A549 (cell line): ENCODE measurements around the gene SLC37A1. TPM values are rescaled to one million over a fixed set of nuclear protein-coding genes. Genes with fewer than 3 reads are reported as not detected.

Experiments used
- ATAC-seq, 2 experiments: fragments of 200-7000 bp in 1 of 2; fragments of >200 bp in 1 of 2; cut with Nextera tagmentation in 1 of 2; cut with Tn5 transposase in 1 of 2; 3 replicates each; pipeline versions ENCODE4 v1.8.0 to v1.9.1; 2018 to 2020; ENCODE audit warnings: mild to moderate bottlenecking in 1 of 2, moderate library complexity in 1 of 2
- CTCF ChIA-PET: fragments of 300-600 bp; sonication (Branson Sonifier 250); formaldehyde crosslinking; extraction: SDS; loops from one replicate; lab custom pipeline; 2021; ENCODE audit warnings: antibody characterized with exemption, inconsistent platforms; lab: Yijun Ruan, JAX
- POLR2A ChIA-PET: fragments of 350-600 bp; formaldehyde crosslinking; extraction: SDS; loops from one replicate; lab custom pipeline; 2021; ENCODE audit warnings: antibody characterized with exemption, inconsistent platforms; lab: Yijun Ruan, JAX
- DNase-seq, 2 experiments: peaks; one replicate each; pipeline versions ENCODE4 v3.0.0 to v3.0.0-alpha.2; 2011 to 2016; ENCODE audit warnings: low read depth in 1 of 2, low spot score in 1 of 2
- FAIRE-seq: peaks from 2 replicates; lab custom pipeline; 2011; peaks lifted over from hg19 to GRCh38; lab: Jason Lieb, UNC
- H3K27ac ChIP-seq, 2 experiments: fragments of >200 bp; sonication (Bioruptor Twin); formaldehyde crosslinking; 3 replicates each; pipeline ENCODE4 v1.5.1; 2016 to 2017
- H3K4me1 ChIP-seq: fragments of >200 bp; sonication (Bioruptor Twin); formaldehyde crosslinking; 3 replicates; pipeline ENCODE4 v1.6.1; 2016
- H3K4me2 ChIP-seq: fragments of >200 bp; sonication (Bioruptor Twin); formaldehyde crosslinking; 3 replicates; pipeline ENCODE4 v1.6.1; 2016
- H3K4me3 ChIP-seq: fragments of >200 bp; sonication (Bioruptor Twin); formaldehyde crosslinking; 3 replicates; pipeline ENCODE4 v1.5.1; 2016
- H3K9me3 ChIP-seq: fragments of >200 bp; sonication (Bioruptor Twin); formaldehyde crosslinking; 3 replicates; pipeline ENCODE4 v1.6.1; 2016
- CBX2 ChIP-seq: fragments of 200-600 bp; sonication (generic); IDR thresholded peaks from 2 replicates; pipeline ENCODE4 v1.6.1; 2016; ENCODE audit warnings: low read depth, mild to moderate bottlenecking, borderline replicate concordance
- EP300 ChIP-seq, 2 experiments: fragments of >200 bp; sonication (Bioruptor Twin); formaldehyde crosslinking; IDR thresholded peaks; 2 replicates in 1 of 2; 3 replicates in 1 of 2; pipeline ENCODE4 v1.6.1; 2016 to 2017
- HES2 ChIP-seq: fragments of >200 bp; sonication (Bioruptor Twin); formaldehyde crosslinking; IDR thresholded peaks from 2 replicates; pipeline ENCODE4 v1.6.1; 2016
- HEYL ChIP-seq: fragments of 250-450 bp; sonication (Bioruptor Pico); IDR thresholded peaks from 2 replicates; pipeline ENCODE4 v1.8.0; 2021; ENCODE audit warnings: mild to moderate bottlenecking, moderate library complexity
- HMGXB4 ChIP-seq: fragments of 250-450 bp; sonication (Bioruptor Pico); IDR thresholded peaks from 2 replicates; pipeline ENCODE4 v1.5.0; 2021; ENCODE audit warnings: mild to moderate bottlenecking, moderate library complexity, borderline replicate concordance
- HOXA7 ChIP-seq: fragments of 250-450 bp; sonication (Bioruptor Pico); IDR thresholded peaks from 2 replicates; pipeline ENCODE4 v1.5.0; 2020; ENCODE audit warnings: mild to moderate bottlenecking, moderate library complexity
- HOXB13 ChIP-seq: fragments of 250-450 bp; sonication (Bioruptor Pico); IDR thresholded peaks from 2 replicates; pipeline ENCODE4 v1.5.0; 2020; ENCODE audit warnings: low read depth, mild to moderate bottlenecking, moderate library complexity
- HOXB5 ChIP-seq: fragments of 250-450 bp; sonication (Bioruptor Pico); IDR thresholded peaks from 2 replicates; pipeline ENCODE4 v1.5.0; 2020; ENCODE audit warnings: mild to moderate bottlenecking, moderate library complexity
- JUNB ChIP-seq: fragments of >200 bp; sonication (Bioruptor Twin); formaldehyde crosslinking; IDR thresholded peaks from 2 replicates; pipeline ENCODE4 v1.6.1; 2016
- KDM5A ChIP-seq: fragments of 200-600 bp; sonication (generic); IDR thresholded peaks from 2 replicates; pipeline ENCODE4 v1.6.1; 2016; ENCODE audit warnings: antibody characterized with exemption, mild to moderate bottlenecking
- MYC ChIP-seq: IDR thresholded peaks from 2 replicates; pipeline ENCODE4 v1.6.1; 2012; ENCODE audit warnings: mild to moderate bottlenecking, inconsistent platforms, low read length, improper control_type of control experiment, borderline replicate concordance
- POLR2A ChIP-seq: IDR thresholded peaks from 2 replicates; pipeline ENCODE4 v1.6.1; 2012; ENCODE audit warnings: mild to moderate bottlenecking, low read length
- RAD21 ChIP-seq, 2 experiments: fragments of >200 bp in 1 of 2; sonication (Bioruptor Twin) in 1 of 2; formaldehyde crosslinking in 1 of 2; IDR thresholded peaks in 1 of 2; conservative IDR thresholded peaks in 1 of 2; 2 replicates in 1 of 2; 3 replicates in 1 of 2; pipeline ENCODE4 v1.6.1; 2012 to 2018; ENCODE audit warnings: inconsistent platforms in 1 of 2
- RARB ChIP-seq: fragments of 250-450 bp; sonication (Bioruptor Pico); IDR thresholded peaks from 2 replicates; pipeline ENCODE4 v1.8.0; 2021; ENCODE audit warnings: mild to moderate bottlenecking, moderate library complexity
- RCOR1 ChIP-seq: fragments of 150-350 bp; IDR thresholded peaks from 2 replicates; pipeline ENCODE4 v1.6.1; 2014; ENCODE audit warnings: antibody characterized with exemption, low read length, low read depth
- RFX5 ChIP-seq: fragments of 450-650 bp; IDR thresholded peaks from 2 replicates; pipeline ENCODE4 v1.7.1; 2014; ENCODE audit warnings: antibody characterized with exemption, mild to moderate bottlenecking, moderate library complexity
- RNF2 ChIP-seq: fragments of 200-600 bp; sonication (generic); IDR thresholded peaks from 2 replicates; pipeline ENCODE4 v1.6.1; 2016; ENCODE audit warnings: low read depth, mild to moderate bottlenecking, antibody characterized with exemption, moderate library complexity, borderline replicate concordance
- SMC3 ChIP-seq: fragments of >200 bp; sonication (Bioruptor Twin); formaldehyde crosslinking; IDR thresholded peaks from 3 replicates; pipeline ENCODE4 v1.6.1; 2018; ENCODE audit warnings: inconsistent platforms
- TFCP2L1 ChIP-seq: fragments of 250-450 bp; sonication (Bioruptor Pico); IDR thresholded peaks from 2 replicates; pipeline ENCODE4 v1.5.0; 2021; ENCODE audit warnings: mild to moderate bottlenecking
- TP53 ChIP-seq: fragments of 250-450 bp; sonication (Bioruptor Pico); IDR thresholded peaks from 2 replicates; pipeline ENCODE4 v1.5.0; 2021; ENCODE audit warnings: mild to moderate bottlenecking, moderate library complexity
- USF2 ChIP-seq: fragments of 450-650 bp; IDR thresholded peaks from 2 replicates; pipeline ENCODE4 v1.6.1; 2014; ENCODE audit warnings: antibody characterized with exemption
- ZNF302 ChIP-seq: fragments of 250-450 bp; sonication (Bioruptor Pico); IDR thresholded peaks from 2 replicates; pipeline ENCODE4 v1.9.0; 2021; ENCODE audit warnings: inconsistent platforms, mild to moderate bottlenecking, moderate library complexity
- ZSCAN20 ChIP-seq: fragments of 250-450 bp; sonication (Bioruptor Pico); IDR thresholded peaks from 2 replicates; pipeline ENCODE4 v1.8.0; 2022; ENCODE audit warnings: mild to moderate bottlenecking, moderate library complexity
- WGBS: methylation state at CpG from one replicate; pipeline ENCODE4 v1.1.6; 2017; ENCODE audit errors: missing lambda C conversion rate; 5-methylcytosine and 5-hydroxymethylcytosine counted together
- polyA plus RNA-seq, 4 experiments: library from polyadenylated mRNA; depleted of rRNA in 3 of 4; stranded (reverse); fragments of >200 nt; fragmentation: RNase III in 1 of 4; extraction: RNeasy Plus Mini Kit Qiagen cat#74134 plus additional on column Dnase treatment in 1 of 4; gene quantifications; 2 replicates in 3 of 4; 3 replicates in 1 of 4; pipeline ENCODE4 v1.2.3, GENCODE V29; 2011 to 2017
- TF ChIP-seq, protein P1 (sequence below): IDR thresholded peaks from 2 replicates; pipeline ENCODE4 v1.6.1; 2012; ENCODE audit warnings: low read depth, borderline replicate concordance
- TF ChIP-seq, protein P2 (sequence below): IDR thresholded peaks from 2 replicates; pipeline ENCODE4 v1.6.1; 2012

Gene SLC37A1
- polyA plus RNA-seq, 2 of the 4 experiments (the other 2 are of a cell fraction), result 1.9 to 2.1 TPM

- H3K4me1 ChIP-seq, result peaks cover 19% of the 10 kb centered on the region
- CTCF ChIA-PET, result no interaction called here
- TF ChIP-seq EP300 (IDR thresholded peaks at IDR 0.05), result no peak
- no peak for TF ChIP-seq HOXB13 (CRISPR knock-in tag)
- no peak for TF ChIP-seq RNF2
- TF ChIP-seq JUNB, result no peak
- no peak for TF ChIP-seq RARB (CRISPR knock-in tag)
- TF ChIP-seq HEYL (CRISPR knock-in tag), result no peak
- no peak for TF ChIP-seq ZSCAN20 (CRISPR knock-in tag)
- TF ChIP-seq CBX2, result no peak
- TF ChIP-seq ZNF302 (CRISPR knock-in tag), result no peak
- TF ChIP-seq MYC, result no peak
- TF ChIP-seq, all 56 proteins: peak for 0
- DNase-seq, result no peak
- H3K4me2 ChIP-seq, result no peak overlapping the region
- no peak overlapping the region for H3K4me3 ChIP-seq
- H3K27ac ChIP-seq, result no peak overlapping the region
- no peaks in the 10 kb centered on the region for H3K9me3 ChIP-seq
- ATAC-seq, result no peak
- POLR2A ChIA-PET, result no interaction called here
- no peak for FAIRE-seq
- WGBS, result 91% methylated on average over 6 of the region's 6 CpGs
These were observed 8.2 kb downstream of the SLC37A1 start for GRCh38 chr21:42521805-42522204.

DNA sequence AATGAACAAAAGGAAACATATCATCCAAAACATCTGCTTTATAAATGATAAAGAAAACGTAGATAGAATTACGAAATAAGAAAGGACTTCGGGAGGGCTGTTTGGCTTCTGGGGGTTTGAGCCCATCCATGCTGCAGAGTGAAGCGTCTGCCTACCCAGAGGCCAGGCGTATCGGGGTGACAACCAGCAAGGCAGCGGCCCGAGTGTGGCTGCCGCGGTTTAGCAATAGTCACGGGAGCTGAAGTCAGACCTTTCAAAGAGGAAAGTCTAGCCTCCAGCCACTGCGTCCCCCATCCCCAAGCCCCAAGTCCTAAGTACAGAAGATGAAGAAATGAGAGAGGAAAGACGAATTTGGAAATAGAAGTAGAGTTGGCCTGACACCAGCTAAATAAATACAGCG is 8.6 kb downstream of the SLC37A1 start:
- 92% methylated on average over 14 of the region's 14 CpGs for WGBS
- ATAC-seq (no peak), DNase-seq (no peak), FAIRE-seq (no peak)
- Histone ChIP-seq H3K4me3 (no peak overlapping the region), H3K4me1 (peaks cover 18% of the 10 kb centered on the region), H3K27ac (no peak overlapping the region), H3K4me2 (no peak overlapping the region), H3K9me3 (no peaks in the 10 kb centered on the region)
- CTCF ChIA-PET, result no interaction called here
- POLR2A ChIA-PET, result no interaction called here
- TF ChIP-seq MYC (no peak), HES2 (no peak), SMC3 (no peak), RARB (CRISPR knock-in tag) (no peak), RFX5 (no peak), ZNF302 (CRISPR knock-in tag) (no peak), HOXA7 (CRISPR knock-in tag) (no peak), KDM5A (no peak), TFCP2L1 (CRISPR knock-in tag) (no peak), USF2 (no peak), POLR2A (no peak), RCOR1 (no peak), TP53 (no peak), HOXB5 (no peak), RAD21 (conservative IDR thresholded peaks at IDR 0.05 in 1 of 2, IDR thresholded peaks at IDR 0.05 in 1 of 2) (no peak), HMGXB4 (CRISPR knock-in tag) (no peak)
- TF ChIP-seq, protein P1, sequence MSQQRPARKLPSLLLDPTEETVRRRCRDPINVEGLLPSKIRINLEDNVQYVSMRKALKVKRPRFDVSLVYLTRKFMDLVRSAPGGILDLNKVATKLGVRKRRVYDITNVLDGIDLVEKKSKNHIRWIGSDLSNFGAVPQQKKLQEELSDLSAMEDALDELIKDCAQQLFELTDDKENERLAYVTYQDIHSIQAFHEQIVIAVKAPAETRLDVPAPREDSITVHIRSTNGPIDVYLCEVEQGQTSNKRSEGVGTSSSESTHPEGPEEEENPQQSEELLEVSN, result no peak
- TF ChIP-seq, protein P2, sequence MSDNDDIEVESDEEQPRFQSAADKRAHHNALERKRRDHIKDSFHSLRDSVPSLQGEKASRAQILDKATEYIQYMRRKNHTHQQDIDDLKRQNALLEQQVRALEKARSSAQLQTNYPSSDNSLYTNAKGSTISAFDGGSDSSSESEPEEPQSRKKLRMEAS, result no peak
